Liver (tissue), 9 donors: ENCODE data around the gene CCDC93. TPM values are rescaled to one million over a fixed set of nuclear protein-coding genes. Genes with fewer than 3 reads are reported as not detected.

ENCODE experiments used
- DNase-seq: peaks from one replicate; pipeline ENCODE4 v3.0.0-alpha.2; 2017; ENCODE audit warnings: low spot score
- H3K27ac ChIP-seq, 2 donors: one replicate each; pipeline ENCODE4 v1.7.0; 2013; ENCODE audit warnings: inconsistent platforms in 2 of 2, low read length in 2 of 2, control low read depth in 1 of 2, low read depth in 1 of 2, mild to moderate bottlenecking in 1 of 2
- H3K27me3 ChIP-seq, 4 donors: one replicate each; pipeline versions ENCODE4 v1.6.1 to v1.7.0; 2013; ENCODE audit warnings: low read length in 3 of 4, inconsistent platforms in 1 of 4, mild to moderate bottlenecking in 1 of 4, moderate library complexity in 1 of 4; ENCODE audit not compliant: control insufficient read depth in 4 of 4, insufficient read depth in 4 of 4
- H3K36me3 ChIP-seq, 4 donors: one replicate each; pipeline versions ENCODE4 v1.6.1 to v1.7.0; 2013; ENCODE audit warnings: low read length in 3 of 4, mild to moderate bottlenecking in 3 of 4, low read depth in 1 of 4, moderate library complexity in 1 of 4; ENCODE audit not compliant: control insufficient read depth in 4 of 4, insufficient read depth in 3 of 4
- H3K4me1 ChIP-seq, 4 donors: one replicate each; pipeline versions ENCODE4 v1.6.1 to v1.7.0; 2013; ENCODE audit warnings: low read length in 3 of 4, mild to moderate bottlenecking in 3 of 4, moderate library complexity in 1 of 4; ENCODE audit not compliant: control insufficient read depth in 4 of 4, insufficient read depth in 4 of 4
- H3K4me3 ChIP-seq, 3 donors: one replicate each; pipeline versions ENCODE4 v1.6.1 to v1.7.0; 2013; ENCODE audit warnings: low read length in 3 of 3, control low read depth in 1 of 3, low read depth in 1 of 3, mild to moderate bottlenecking in 1 of 3
- H3K9ac ChIP-seq, 2 donors: one replicate each; pipeline ENCODE4 v1.7.0; 2013; ENCODE audit warnings: low read length in 2 of 2, mild to moderate bottlenecking in 2 of 2, moderate library complexity in 2 of 2, control low read depth in 1 of 2, low read depth in 1 of 2
- H3K9me3 ChIP-seq, 4 donors: one replicate each; pipeline versions ENCODE4 v1.6.1 to v1.7.0; 2013; ENCODE audit warnings: low read length in 3 of 4; ENCODE audit not compliant: control insufficient read depth in 4 of 4
- EGR1 ChIP-seq, 2 donors: IDR thresholded peaks; 2 replicates each; pipeline ENCODE4 v1.6.1; 2016 to 2018; ENCODE audit warnings: antibody characterized with exemption in 2 of 2, low read depth in 2 of 2
- FOXA1 ChIP-seq: IDR thresholded peaks from 2 replicates; pipeline ENCODE4 v1.6.1; 2016; ENCODE audit warnings: antibody characterized with exemption
- FOXA2 ChIP-seq: IDR thresholded peaks from 2 replicates; pipeline ENCODE4 v1.6.1; 2016; ENCODE audit warnings: antibody characterized with exemption
- GABPA ChIP-seq, 2 donors: IDR thresholded peaks in 1 of 2; conservative IDR thresholded peaks in 1 of 2; 2 replicates each; pipeline ENCODE4 v1.6.1; 2016; ENCODE audit warnings: antibody characterized with exemption in 2 of 2, mild to moderate bottlenecking in 1 of 2, moderate library complexity in 1 of 2
- HNF4A ChIP-seq, 2 donors: conservative IDR thresholded peaks; 2 replicates each; pipeline ENCODE4 v1.6.1; 2016; ENCODE audit warnings: antibody characterized with exemption in 2 of 2, mild to moderate bottlenecking in 2 of 2
- HNF4G ChIP-seq: IDR thresholded peaks from 2 replicates; pipeline ENCODE4 v1.6.1; 2016; ENCODE audit warnings: antibody characterized with exemption
- JUND ChIP-seq, 2 donors: IDR thresholded peaks; 2 replicates each; pipeline ENCODE4 v1.6.1; 2016; ENCODE audit warnings: antibody characterized with exemption in 2 of 2
- NR2F2 ChIP-seq: IDR thresholded peaks from 2 replicates; pipeline ENCODE4 v1.6.1; 2016; ENCODE audit warnings: antibody characterized with exemption
- RAD21 ChIP-seq, 2 donors: IDR thresholded peaks; 2 replicates each; pipeline ENCODE4 v1.6.1; 2016; ENCODE audit warnings: antibody characterized with exemption in 2 of 2, mild to moderate bottlenecking in 2 of 2
- RXRA ChIP-seq, 2 donors: IDR thresholded peaks; 2 replicates each; pipeline ENCODE4 v1.6.1; 2017 to 2018; ENCODE audit warnings: antibody characterized with exemption in 2 of 2, mild to moderate bottlenecking in 1 of 2
- SP1 ChIP-seq: IDR thresholded peaks from 2 replicates; pipeline ENCODE4 v1.6.1; 2018; ENCODE audit warnings: antibody characterized with exemption, mild to moderate bottlenecking
- TAF1 ChIP-seq: conservative IDR thresholded peaks from 2 replicates; pipeline ENCODE4 v1.6.1; 2016; ENCODE audit warnings: antibody characterized with exemption, mild to moderate bottlenecking
- YY1 ChIP-seq: IDR thresholded peaks from 2 replicates; pipeline ENCODE4 v1.6.1; 2016; ENCODE audit warnings: antibody characterized with exemption, mild to moderate bottlenecking
- WGBS: extraction: QIAGEN DNeasy Blood & Tissue Kit; methylation state at CpG from one replicate; pipeline ENCODE4 v1.1.7; 2013; 5-methylcytosine and 5-hydroxymethylcytosine counted together
- polyA plus RNA-seq, 2 donors: library from polyadenylated mRNA; stranded (reverse) in 1 of 2; unstranded in 1 of 2; fragments of 200-250 nt in 1 of 2; fragments of >200 nt in 1 of 2; fragmentation: Nextera tagmentation in 1 of 2; extraction: Ambion mirVana in 1 of 2; gene quantifications; one replicate each; pipeline versions ENCODE4 v1.2.1 to v1.2.3, GENCODE V29; 2013 to 2015
- total RNA-seq, 2 donors: library from RNA; depleted of rRNA; stranded (reverse); fragments of >200 nt; gene quantifications; one replicate each; pipeline ENCODE4 v1.2.3, GENCODE V29; 2014
- TF ChIP-seq, protein P1 (sequence below): IDR thresholded peaks from 2 replicates; pipeline ENCODE4 v1.6.1; 2016; ENCODE audit warnings: antibody characterized with exemption
- TF ChIP-seq, protein P2 (sequence below): IDR thresholded peaks from 2 replicates; pipeline ENCODE4 v1.6.1; 2016; ENCODE audit warnings: antibody characterized with exemption
- TF ChIP-seq, protein P3 (sequence below): IDR thresholded peaks from 2 replicates; pipeline ENCODE4 v1.6.1; 2016; ENCODE audit warnings: antibody characterized with exemption
- TF ChIP-seq, protein P4 (sequence below): fragments of 150-350 bp; IDR thresholded peaks from 2 replicates; pipeline ENCODE4 v1.5.1; 2017; ENCODE audit warnings: improper control_type of control experiment, low read depth, low read length; ENCODE audit not compliant: missing input control
- TF ChIP-seq, protein P5 (sequence below): IDR thresholded peaks from 2 replicates; pipeline ENCODE4 v1.6.1; 2016; ENCODE audit warnings: antibody characterized with exemption, mild to moderate bottlenecking
- donor health status: healthy.
- donor health status: healthy.
- donor health status: healthy.
- donor health status: healthy.
- donor health status: healthy.

Gene CCDC93
- total and polyA plus RNA-seq, 4 donors: 4.0 to 14.2 (median 8.5) TPM

GRCh38 chr2:117984208-117984607 lies 29.7 kb downstream of the CCDC93 start:
- DNase-seq: no peak
- H3K9me3 ChIP-seq: no peaks in the 10 kb centered on the region
- H3K9ac ChIP-seq: no peak overlapping the region
- no peak overlapping the region for H3K4me3 ChIP-seq
- WGBS: 97% methylated on average over 2 of the region's 2 CpGs
- peaks cover 2 to 23% (median 16%) of the 10 kb centered on the region in 4 donors for H3K36me3 ChIP-seq
- H3K27ac ChIP-seq: no peak overlapping the region
- no peaks in the 10 kb centered on the region for H3K27me3 ChIP-seq
- TF ChIP-seq RXRA (IDR thresholded peaks at IDR 0.05) (no peak), YY1 (no peak), HNF4G (no peak), EGR1 (IDR thresholded peaks at IDR 0.05; ENCODE audit: low read depth in 2 of 2) (no peak)
- H3K4me1 ChIP-seq: no peaks in the 10 kb centered on the region

DNA sequence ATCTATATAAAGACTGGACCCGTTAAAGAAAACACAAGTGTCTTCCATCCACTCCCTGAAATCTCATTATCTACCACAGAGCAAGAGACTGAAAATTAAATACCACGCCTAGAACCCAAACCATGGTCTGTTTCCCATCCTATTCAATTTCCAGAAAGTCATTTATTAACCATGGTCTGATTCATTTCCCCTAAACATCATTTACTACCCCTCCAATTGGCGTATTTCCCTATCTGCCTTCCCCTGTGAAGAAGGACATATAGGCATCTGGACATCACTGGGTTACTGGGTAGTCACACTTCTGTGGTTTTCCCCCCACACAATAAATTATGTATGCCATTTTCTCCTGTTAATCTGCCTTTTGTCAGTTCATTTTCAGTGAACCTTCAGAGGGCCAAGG lies 30.8 kb downstream of the CCDC93 start:
- Histone ChIP-seq H3K9me3 (no peaks in the 10 kb centered on the region), H3K9ac (no peak overlapping the region), H3K27me3 (no peaks in the 10 kb centered on the region), H3K4me3 (no peak overlapping the region), H3K27ac (no peak overlapping the region), H3K36me3 (peaks cover 2 to 20% (median 15%) of the 10 kb centered on the region in 4 donors), H3K4me1 (no peaks in the 10 kb centered on the region)
- DNase-seq: no peak
- TF ChIP-seq, protein P1, sequence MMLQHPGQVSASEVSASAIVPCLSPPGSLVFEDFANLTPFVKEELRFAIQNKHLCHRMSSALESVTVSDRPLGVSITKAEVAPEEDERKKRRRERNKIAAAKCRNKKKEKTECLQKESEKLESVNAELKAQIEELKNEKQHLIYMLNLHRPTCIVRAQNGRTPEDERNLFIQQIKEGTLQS: no peak
- TF ChIP-seq YY1: no peak
- no peak for TF ChIP-seq TAF1
- no peak for TF ChIP-seq RAD21 (IDR thresholded peaks at IDR 0.05)
- TF ChIP-seq, protein P2, sequence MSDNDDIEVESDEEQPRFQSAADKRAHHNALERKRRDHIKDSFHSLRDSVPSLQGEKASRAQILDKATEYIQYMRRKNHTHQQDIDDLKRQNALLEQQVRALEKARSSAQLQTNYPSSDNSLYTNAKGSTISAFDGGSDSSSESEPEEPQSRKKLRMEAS: no peak
- no peak for TF ChIP-seq HNF4A (conservative IDR thresholded peaks at IDR 0.05)
- 87% methylated on average over 3 of the region's 3 CpGs for WGBS

- no peak overlapping the region for H3K9ac ChIP-seq
- WGBS: 83% methylated on average over 5 of the region's 5 CpGs
- H3K9me3 ChIP-seq: no peaks in the 10 kb centered on the region
- TF ChIP-seq EGR1 (IDR thresholded peaks at IDR 0.05; ENCODE audit: low read depth in 2 of 2): no peak
- no peak for TF ChIP-seq TAF1
- TF ChIP-seq FOXA1: no peak
- no peak for TF ChIP-seq YY1
- TF ChIP-seq, protein P1: no peak
- TF ChIP-seq JUND (IDR thresholded peaks at IDR 0.05): no peak
- no peak for TF ChIP-seq SP1
- TF ChIP-seq, protein P3, sequence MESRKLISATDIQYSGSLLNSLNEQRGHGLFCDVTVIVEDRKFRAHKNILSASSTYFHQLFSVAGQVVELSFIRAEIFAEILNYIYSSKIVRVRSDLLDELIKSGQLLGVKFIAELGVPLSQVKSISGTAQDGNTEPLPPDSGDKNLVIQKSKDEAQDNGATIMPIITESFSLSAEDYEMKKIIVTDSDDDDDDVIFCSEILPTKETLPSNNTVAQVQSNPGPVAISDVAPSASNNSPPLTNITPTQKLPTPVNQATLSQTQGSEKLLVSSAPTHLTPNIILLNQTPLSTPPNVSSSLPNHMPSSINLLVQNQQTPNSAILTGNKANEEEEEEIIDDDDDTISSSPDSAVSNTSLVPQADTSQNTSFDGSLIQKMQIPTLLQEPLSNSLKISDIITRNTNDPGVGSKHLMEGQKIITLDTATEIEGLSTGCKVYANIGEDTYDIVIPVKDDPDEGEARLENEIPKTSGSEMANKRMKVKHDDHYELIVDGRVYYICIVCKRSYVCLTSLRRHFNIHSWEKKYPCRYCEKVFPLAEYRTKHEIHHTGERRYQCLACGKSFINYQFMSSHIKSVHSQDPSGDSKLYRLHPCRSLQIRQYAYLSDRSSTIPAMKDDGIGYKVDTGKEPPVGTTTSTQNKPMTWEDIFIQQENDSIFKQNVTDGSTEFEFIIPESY: no peak
- no peak for TF ChIP-seq NR2F2
- TF ChIP-seq, protein P4, sequence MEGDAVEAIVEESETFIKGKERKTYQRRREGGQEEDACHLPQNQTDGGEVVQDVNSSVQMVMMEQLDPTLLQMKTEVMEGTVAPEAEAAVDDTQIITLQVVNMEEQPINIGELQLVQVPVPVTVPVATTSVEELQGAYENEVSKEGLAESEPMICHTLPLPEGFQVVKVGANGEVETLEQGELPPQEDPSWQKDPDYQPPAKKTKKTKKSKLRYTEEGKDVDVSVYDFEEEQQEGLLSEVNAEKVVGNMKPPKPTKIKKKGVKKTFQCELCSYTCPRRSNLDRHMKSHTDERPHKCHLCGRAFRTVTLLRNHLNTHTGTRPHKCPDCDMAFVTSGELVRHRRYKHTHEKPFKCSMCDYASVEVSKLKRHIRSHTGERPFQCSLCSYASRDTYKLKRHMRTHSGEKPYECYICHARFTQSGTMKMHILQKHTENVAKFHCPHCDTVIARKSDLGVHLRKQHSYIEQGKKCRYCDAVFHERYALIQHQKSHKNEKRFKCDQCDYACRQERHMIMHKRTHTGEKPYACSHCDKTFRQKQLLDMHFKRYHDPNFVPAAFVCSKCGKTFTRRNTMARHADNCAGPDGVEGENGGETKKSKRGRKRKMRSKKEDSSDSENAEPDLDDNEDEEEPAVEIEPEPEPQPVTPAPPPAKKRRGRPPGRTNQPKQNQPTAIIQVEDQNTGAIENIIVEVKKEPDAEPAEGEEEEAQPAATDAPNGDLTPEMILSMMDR: no peak
- TF ChIP-seq RAD21 (IDR thresholded peaks at IDR 0.05): no peak
- no peak for TF ChIP-seq HNF4G
- no peak for TF ChIP-seq GABPA (IDR thresholded peaks at IDR 0.05 in 1 of 2, conservative IDR thresholded peaks at IDR 0.05 in 1 of 2)
- no peak for TF ChIP-seq RXRA (IDR thresholded peaks at IDR 0.05)
- TF ChIP-seq, protein P5, sequence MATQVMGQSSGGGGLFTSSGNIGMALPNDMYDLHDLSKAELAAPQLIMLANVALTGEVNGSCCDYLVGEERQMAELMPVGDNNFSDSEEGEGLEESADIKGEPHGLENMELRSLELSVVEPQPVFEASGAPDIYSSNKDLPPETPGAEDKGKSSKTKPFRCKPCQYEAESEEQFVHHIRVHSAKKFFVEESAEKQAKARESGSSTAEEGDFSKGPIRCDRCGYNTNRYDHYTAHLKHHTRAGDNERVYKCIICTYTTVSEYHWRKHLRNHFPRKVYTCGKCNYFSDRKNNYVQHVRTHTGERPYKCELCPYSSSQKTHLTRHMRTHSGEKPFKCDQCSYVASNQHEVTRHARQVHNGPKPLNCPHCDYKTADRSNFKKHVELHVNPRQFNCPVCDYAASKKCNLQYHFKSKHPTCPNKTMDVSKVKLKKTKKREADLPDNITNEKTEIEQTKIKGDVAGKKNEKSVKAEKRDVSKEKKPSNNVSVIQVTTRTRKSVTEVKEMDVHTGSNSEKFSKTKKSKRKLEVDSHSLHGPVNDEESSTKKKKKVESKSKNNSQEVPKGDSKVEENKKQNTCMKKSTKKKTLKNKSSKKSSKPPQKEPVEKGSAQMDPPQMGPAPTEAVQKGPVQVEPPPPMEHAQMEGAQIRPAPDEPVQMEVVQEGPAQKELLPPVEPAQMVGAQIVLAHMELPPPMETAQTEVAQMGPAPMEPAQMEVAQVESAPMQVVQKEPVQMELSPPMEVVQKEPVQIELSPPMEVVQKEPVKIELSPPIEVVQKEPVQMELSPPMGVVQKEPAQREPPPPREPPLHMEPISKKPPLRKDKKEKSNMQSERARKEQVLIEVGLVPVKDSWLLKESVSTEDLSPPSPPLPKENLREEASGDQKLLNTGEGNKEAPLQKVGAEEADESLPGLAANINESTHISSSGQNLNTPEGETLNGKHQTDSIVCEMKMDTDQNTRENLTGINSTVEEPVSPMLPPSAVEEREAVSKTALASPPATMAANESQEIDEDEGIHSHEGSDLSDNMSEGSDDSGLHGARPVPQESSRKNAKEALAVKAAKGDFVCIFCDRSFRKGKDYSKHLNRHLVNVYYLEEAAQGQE: no peak
- TF ChIP-seq, protein P2: no peak
- TF ChIP-seq HNF4A (conservative IDR thresholded peaks at IDR 0.05): no peak
- no peak for TF ChIP-seq FOXA2
- no peak overlapping the region for H3K4me3 ChIP-seq
- peaks cover 2 to 24% (median 19%) of the 10 kb centered on the region in 4 donors for H3K36me3 ChIP-seq
- H3K27me3 ChIP-seq: no peaks in the 10 kb centered on the region
- no peak overlapping the region for H3K27ac ChIP-seq
- no peaks in the 10 kb centered on the region for H3K4me1 ChIP-seq
- DNase-seq: no peak
These were observed 31.4 kb downstream of the CCDC93 start for GRCh38 chr2:117982376-117983033.
